Body of pancreas (tissue), 4 donors: ENCODE results near the gene KIAA0232. TPM values are rescaled to one million over a fixed set of nuclear protein-coding genes. Genes with fewer than 3 reads are reported as not detected.

ENCODE experiments used
- ATAC-seq: fragments of 150-250 bp; one replicate; pipeline ENCODE4 v1.9.1; 2016
- DNase-seq, 4 donors: peaks; one replicate each; pipeline ENCODE4 v3.0.0-alpha.2; 2019
- H3K27ac ChIP-seq, 4 donors: fragments of 200-600 bp; sonication (generic); 1 replicate in 3 of 4; 2 replicates in 1 of 4; pipeline versions ENCODE4 v1.5.1 to v1.6.1; 2016 to 2019; ENCODE audit warnings: mild to moderate bottlenecking in 1 of 4, mixed read lengths in 1 of 4, moderate library complexity in 1 of 4
- H3K27me3 ChIP-seq, 2 donors: fragments of 200-600 bp; sonication (generic); one replicate each; pipeline ENCODE4 v1.6.0; 2016; ENCODE audit warnings: mild to moderate bottlenecking in 1 of 2
- H3K36me3 ChIP-seq, 2 donors: fragments of 200-600 bp; sonication (generic); replicated peaks in 1 of 2; 2 replicates each; pipeline ENCODE4 v1.5.1; 2016; ENCODE audit warnings: low read depth in 2 of 2; ENCODE audit not compliant: insufficient read depth in 1 of 2
- H3K4me1 ChIP-seq: fragments of 200-600 bp; sonication (generic); one replicate; pipeline ENCODE4 v1.6.0; 2016
- H3K4me3 ChIP-seq, 2 donors: fragments of 200-600 bp; sonication (generic); 1 replicate in 1 of 2; 2 replicates in 1 of 2; pipeline ENCODE4 v1.5.1; 2016 to 2019
- H3K9me3 ChIP-seq, 3 donors: fragments of 200-600 bp; sonication (generic); 1 replicate in 2 of 3; 2 replicates in 1 of 3; pipeline ENCODE4 v1.5.1; 2016
- POLR2A ChIP-seq, 3 donors: fragments of 450-650 bp; IDR thresholded peaks; one replicate each; pipeline ENCODE4 v1.6.1; 2016; ENCODE audit warnings: antibody characterized with exemption in 3 of 3, mild to moderate bottlenecking in 2 of 3
- WGBS, 2 donors: methylation state at CpG; one replicate each; pipeline ENCODE4 v1.1.5; 2017; 5-methylcytosine and 5-hydroxymethylcytosine counted together
- intact Hi-C: fragments of 100-400 bp; cut with DNase I; formaldehyde crosslinking; loops from one replicate; pipeline ENCODE4 v1.15.1; 2023
- total RNA-seq, 2 donors: library from RNA; depleted of rRNA; stranded (reverse); fragments of >200 nt; gene quantifications; one replicate each; pipeline ENCODE4 v1.1.0, GENCODE V29; 2016
- TF ChIP-seq, protein P1 (sequence below), 7 experiments: fragments of 450-650 bp in 4 of 7; fragments of 200-600 bp in 3 of 7; sonication (generic) in 3 of 7; IDR thresholded peaks; one replicate each; pipeline ENCODE4 v1.5.1; 2016 to 2019; ENCODE audit warnings: antibody characterized with exemption in 7 of 7

Gene KIAA0232
- total RNA-seq, 2 donors from 2014 or later: 9.6 to 15.0 TPM

DNA sequence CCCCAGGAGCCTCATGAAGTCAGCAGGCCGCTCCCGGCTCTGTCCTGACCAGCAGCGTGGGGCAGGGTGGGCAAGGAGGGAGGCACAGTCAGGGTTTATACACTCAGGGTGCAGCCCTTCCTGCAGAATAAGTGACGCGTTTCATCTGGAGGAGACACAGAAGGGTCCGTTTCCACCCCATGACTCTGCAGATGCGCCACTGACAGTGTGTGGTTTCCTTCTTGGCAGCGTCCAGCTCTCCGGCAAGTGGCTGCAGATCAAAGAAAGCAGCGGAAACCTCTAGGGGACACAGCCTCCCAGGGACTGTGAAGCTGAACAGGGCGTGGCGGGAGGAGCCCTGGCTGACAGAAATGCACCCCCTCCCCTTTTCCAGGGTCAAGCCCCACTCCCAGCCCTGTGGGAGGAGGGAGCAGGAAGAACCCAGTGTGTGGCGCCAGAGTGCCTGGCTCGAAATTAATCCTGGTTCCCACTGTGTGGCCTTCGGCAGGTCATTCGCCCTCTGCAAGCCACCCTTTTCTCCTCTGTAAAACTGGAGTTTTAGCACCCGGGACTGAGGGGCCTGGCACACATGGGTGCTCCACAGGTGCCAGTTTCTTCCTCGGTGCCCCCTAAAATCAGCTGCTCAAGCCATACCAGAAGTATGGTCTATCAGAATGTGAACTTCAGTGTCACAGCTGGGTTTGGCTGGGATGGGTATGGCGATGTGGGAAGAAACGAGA lies 109.8 kb downstream of the KIAA0232 start:
- intact Hi-C loops: no loop called here
- Histone ChIP-seq H3K27me3 (no peaks in the 10 kb centered on the region), H3K4me1 (peaks cover 18% of the 10 kb centered on the region), H3K4me3 (no peak overlapping the region), H3K27ac (peak overlapping the region in 2 of 4 donors; percentile 34 to 62), H3K9me3 (no peaks in the 10 kb centered on the region), H3K36me3 (no peaks in the 10 kb centered on the region)
- 64 to 75% methylated on average over 11 to 19 of the region's 20 CpGs for WGBS, 2 donors
- DNase-seq (peak in 2 of 4 donors; percentile 30 to 58), ATAC-seq (no peak)
- no peak for TF ChIP-seq POLR2A (IDR thresholded peaks at IDR 0.05)
- TF ChIP-seq, protein P1, sequence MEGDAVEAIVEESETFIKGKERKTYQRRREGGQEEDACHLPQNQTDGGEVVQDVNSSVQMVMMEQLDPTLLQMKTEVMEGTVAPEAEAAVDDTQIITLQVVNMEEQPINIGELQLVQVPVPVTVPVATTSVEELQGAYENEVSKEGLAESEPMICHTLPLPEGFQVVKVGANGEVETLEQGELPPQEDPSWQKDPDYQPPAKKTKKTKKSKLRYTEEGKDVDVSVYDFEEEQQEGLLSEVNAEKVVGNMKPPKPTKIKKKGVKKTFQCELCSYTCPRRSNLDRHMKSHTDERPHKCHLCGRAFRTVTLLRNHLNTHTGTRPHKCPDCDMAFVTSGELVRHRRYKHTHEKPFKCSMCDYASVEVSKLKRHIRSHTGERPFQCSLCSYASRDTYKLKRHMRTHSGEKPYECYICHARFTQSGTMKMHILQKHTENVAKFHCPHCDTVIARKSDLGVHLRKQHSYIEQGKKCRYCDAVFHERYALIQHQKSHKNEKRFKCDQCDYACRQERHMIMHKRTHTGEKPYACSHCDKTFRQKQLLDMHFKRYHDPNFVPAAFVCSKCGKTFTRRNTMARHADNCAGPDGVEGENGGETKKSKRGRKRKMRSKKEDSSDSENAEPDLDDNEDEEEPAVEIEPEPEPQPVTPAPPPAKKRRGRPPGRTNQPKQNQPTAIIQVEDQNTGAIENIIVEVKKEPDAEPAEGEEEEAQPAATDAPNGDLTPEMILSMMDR (IDR thresholded peaks at IDR 0.05): no peak

DNA sequence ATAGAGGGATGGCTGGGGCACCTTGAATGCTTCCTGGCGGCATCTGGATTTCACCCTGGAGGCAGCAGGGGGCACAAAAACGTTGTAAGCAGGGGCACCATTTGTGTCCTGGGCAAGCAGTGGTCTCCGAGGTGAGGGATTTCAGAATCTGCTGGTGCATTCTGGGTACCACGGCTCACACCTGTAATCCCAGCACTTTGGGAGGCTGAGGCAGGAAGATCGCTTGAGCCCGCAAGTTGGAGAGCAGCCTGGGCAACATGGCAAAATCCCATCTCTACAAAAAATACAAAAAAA lies 110.3 kb downstream of the KIAA0232 start:
- DNase-seq (no peak), ATAC-seq (no peak)
- H3K4me1 ChIP-seq: peaks cover 18% of the 10 kb centered on the region
- H3K27me3 ChIP-seq: no peaks in the 10 kb centered on the region
- H3K36me3 ChIP-seq: no peaks in the 10 kb centered on the region
- WGBS, 2 donors: 82 to 84% methylated on average over 6 of the region's 6 CpGs
- H3K4me3 ChIP-seq: no peak overlapping the region
- no peaks in the 10 kb centered on the region for H3K9me3 ChIP-seq
- intact Hi-C loops: no loop called here
- TF ChIP-seq POLR2A (IDR thresholded peaks at IDR 0.05): no peak
- TF ChIP-seq, protein P1 (IDR thresholded peaks at IDR 0.05): no peak
- H3K27ac ChIP-seq: peak overlapping the region in 1 of 4 donors; percentile 62

DNA sequence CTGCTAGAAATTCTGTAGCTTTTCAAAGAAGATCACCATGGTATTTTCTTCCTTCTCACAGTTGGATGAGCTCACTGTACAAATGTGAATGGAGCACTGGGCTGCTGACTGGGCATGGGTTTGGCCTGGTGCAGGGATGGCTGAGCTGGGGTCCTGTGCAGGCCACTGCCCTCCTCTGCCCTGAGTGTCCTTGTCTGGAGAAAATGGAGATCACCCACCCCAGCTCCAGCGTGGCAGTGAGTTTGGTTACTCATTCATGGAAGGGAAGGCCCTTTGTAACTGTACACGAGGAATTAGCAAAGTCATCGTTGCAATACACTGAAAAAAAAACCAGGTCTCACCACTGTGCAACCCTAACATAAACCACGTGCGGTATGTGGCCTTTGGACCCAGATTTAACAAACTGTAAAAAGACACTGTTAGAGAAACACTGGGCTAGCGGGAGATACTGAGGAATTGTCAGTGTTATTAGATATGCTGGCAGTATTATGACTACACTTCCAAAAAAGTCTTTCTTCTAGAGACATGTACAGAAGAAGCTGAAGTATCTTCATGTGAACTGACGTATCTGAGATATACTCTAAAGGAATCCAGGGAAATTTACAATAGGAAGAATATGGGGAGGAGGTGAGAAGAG lies 111.0 kb downstream of the KIAA0232 start:
- WGBS, 2 donors: 13 to 16% methylated on average over 7 of the region's 7 CpGs
- Histone ChIP-seq H3K4me1 (peaks cover 18% of the 10 kb centered on the region), H3K27ac (peak overlapping the region in 2 of 4 donors; percentile 50 to 62), H3K9me3 (no peaks in the 10 kb centered on the region), H3K27me3 (no peaks in the 10 kb centered on the region), H3K4me3 (no peak overlapping the region), H3K36me3 (no peaks in the 10 kb centered on the region)
- TF ChIP-seq, protein P1 (IDR thresholded peaks at IDR 0.05): peak in 1 of 7 experiments; percentile 11
- TF ChIP-seq POLR2A (IDR thresholded peaks at IDR 0.05): no peak
- intact Hi-C loops: no loop called here
- peak; percentile 89 for ATAC-seq
- DNase-seq: peak in 2 of 4 donors; percentile 54 to 55

DNA sequence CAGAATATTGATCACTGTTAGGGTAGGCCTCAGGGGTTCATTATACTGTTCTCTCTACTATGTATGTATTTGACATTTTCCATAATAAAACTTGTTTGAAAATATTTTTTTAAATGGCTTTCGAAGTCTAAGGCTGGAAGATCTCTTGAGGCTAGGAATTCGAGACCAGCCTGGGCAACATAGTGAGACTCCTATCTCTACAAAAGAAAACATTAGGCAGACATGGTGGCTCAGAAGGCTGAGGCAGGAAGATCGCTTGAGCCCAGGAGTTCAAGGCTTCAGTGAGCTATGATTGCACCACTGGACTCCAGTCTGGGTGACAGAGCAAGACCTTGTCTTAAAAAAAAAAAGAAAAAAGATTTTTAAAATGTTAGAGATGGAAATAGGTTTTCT lies 111.6 kb downstream of the KIAA0232 start:
- Histone ChIP-seq H3K4me3 (no peak overlapping the region), H3K27ac (peak overlapping the region in 1 of 4 donors; percentile 62), H3K4me1 (peaks cover 18% of the 10 kb centered on the region), H3K36me3 (no peaks in the 10 kb centered on the region), H3K27me3 (no peaks in the 10 kb centered on the region), H3K9me3 (no peaks in the 10 kb centered on the region)
- TF ChIP-seq POLR2A (IDR thresholded peaks at IDR 0.05): no peak
- TF ChIP-seq, protein P1 (IDR thresholded peaks at IDR 0.05): no peak
- DNase-seq (no peak), ATAC-seq (no peak)
- intact Hi-C loops: no loop called here
- 87 to 98% methylated on average over 3 of the region's 3 CpGs for WGBS, 2 donors
